Esophagus (tissue), 2 donors: ENCODE results near the gene TIMM8A. TPM values are rescaled to one million over a fixed set of nuclear protein-coding genes. Genes with fewer than 3 reads are reported as not detected.
"Not testable (repeated sequence)": the region's sequence is repeated elsewhere in the genome, so short reads cannot be mapped to it uniquely, and the experiment has no call there.

Experiments used
- H3K27ac ChIP-seq, 2 donors: one replicate each; pipeline ENCODE4 v1.5.1; 2013; ENCODE audit warnings: low read depth in 2 of 2, mild to moderate bottlenecking in 2 of 2, inconsistent platforms in 1 of 2, low read length in 1 of 2, moderate library complexity in 1 of 2
- H3K27me3 ChIP-seq, 2 donors: one replicate each; pipeline ENCODE4 v1.6.1; 2013; ENCODE audit warnings: low read length in 2 of 2, control low read depth in 1 of 2, mild to moderate bottlenecking in 1 of 2; ENCODE audit not compliant: insufficient read depth in 2 of 2, control insufficient read depth in 1 of 2
- H3K36me3 ChIP-seq, 2 donors: one replicate each; pipeline ENCODE4 v1.6.1; 2013; ENCODE audit warnings: low read length in 1 of 2; ENCODE audit not compliant: control insufficient read depth in 2 of 2, insufficient read depth in 2 of 2
- H3K4me1 ChIP-seq, 2 donors: one replicate each; pipeline ENCODE4 v1.6.1; 2013; ENCODE audit warnings: low read length in 1 of 2; ENCODE audit not compliant: control insufficient read depth in 2 of 2, insufficient read depth in 2 of 2
- H3K4me3 ChIP-seq, 2 donors: one replicate each; pipeline ENCODE4 v1.5.1; 2013; ENCODE audit warnings: low read length in 2 of 2, mild to moderate bottlenecking in 2 of 2, low read depth in 1 of 2, moderate library complexity in 1 of 2
- H3K9me3 ChIP-seq, 2 donors: one replicate each; pipeline ENCODE4 v1.6.1; 2013; ENCODE audit warnings: mild to moderate bottlenecking in 2 of 2, low read depth in 1 of 2, low read length in 1 of 2, moderate library complexity in 1 of 2; ENCODE audit not compliant: control insufficient read depth in 2 of 2, insufficient read depth in 1 of 2
- WGBS, 2 donors: extraction: QIAGEN DNeasy Blood & Tissue Kit; methylation state at CpG; one replicate each; pipeline ENCODE4 v1.1.7; 2013; 5-methylcytosine and 5-hydroxymethylcytosine counted together
- polyA plus RNA-seq, 2 donors: library from polyadenylated mRNA; stranded (reverse); fragments of 200-250 nt; gene quantifications; one replicate each; pipeline ENCODE4 v1.2.3, GENCODE V29; 2013
- donor health status: healthy with polysubstance abuse.
- donor health status: Bipolar disorder and iron deficiency.

Gene TIMM8A
- polyA plus RNA-seq, 2 donors, result 4.3 to 9.8 TPM

- no peaks in the 10 kb centered on the region for H3K9me3 ChIP-seq
- H3K4me3 ChIP-seq, result no peak overlapping the region
- H3K27me3 ChIP-seq, result no peaks in the 10 kb centered on the region
- peaks cover 0 to 4% of the 10 kb centered on the region in 2 donors for H3K4me1 ChIP-seq
- 55 to 67% methylated on average over 3 of the region's 3 CpGs for WGBS, 2 donors
- H3K36me3 ChIP-seq, result no peaks in the 10 kb centered on the region
- no peak overlapping the region for H3K27ac ChIP-seq
These were observed 13.6 kb upstream of the TIMM8A start for GRCh38 chrX:101362116-101362515.

- Histone ChIP-seq H3K36me3 (no peaks in the 10 kb centered on the region), H3K9me3 (no peaks in the 10 kb centered on the region), H3K4me3 (no peak overlapping the region), H3K27ac (no peak overlapping the region), H3K4me1 (peaks cover 0 to 4% of the 10 kb centered on the region in 2 donors), H3K27me3 (no peaks in the 10 kb centered on the region)
- 75 to 76% methylated on average over 7 of the region's 7 CpGs for WGBS, 2 donors
These were observed 11.8 kb upstream of the TIMM8A start for GRCh38 chrX:101360390-101360789.

- Histone ChIP-seq H3K4me3 (no peak overlapping the region), H3K27ac (no peak overlapping the region), H3K9me3 (no peaks in the 10 kb centered on the region), H3K36me3 (no peaks in the 10 kb centered on the region), H3K4me1 (peaks cover 0 to 4% of the 10 kb centered on the region in 2 donors), H3K27me3 (no peaks in the 10 kb centered on the region)
- WGBS, 2 donors, result 48 to 61% methylated on average over 1 of the region's 1 CpG
These were observed 11.4 kb upstream of the TIMM8A start for GRCh38 chrX:101359966-101360365.

GRCh38 chrX:101357166-101357795, 8.7 kb upstream of the TIMM8A start:
- 49 to 66% methylated on average over 5 of the region's 5 CpGs for WGBS, 2 donors
- Histone ChIP-seq H3K4me1 (peaks cover 0 to 3% of the 10 kb centered on the region in 2 donors), H3K9me3 (no peaks in the 10 kb centered on the region), H3K36me3 (no peaks in the 10 kb centered on the region), H3K27ac (no peak overlapping the region), H3K4me3 (no peak overlapping the region), H3K27me3 (no peaks in the 10 kb centered on the region)

- 24 to 34% methylated on average over 4 of the region's 4 CpGs for WGBS, 2 donors
These were observed 636 bp upstream of the TIMM8A start for GRCh38 chrX:101349193-101349562.

DNA sequence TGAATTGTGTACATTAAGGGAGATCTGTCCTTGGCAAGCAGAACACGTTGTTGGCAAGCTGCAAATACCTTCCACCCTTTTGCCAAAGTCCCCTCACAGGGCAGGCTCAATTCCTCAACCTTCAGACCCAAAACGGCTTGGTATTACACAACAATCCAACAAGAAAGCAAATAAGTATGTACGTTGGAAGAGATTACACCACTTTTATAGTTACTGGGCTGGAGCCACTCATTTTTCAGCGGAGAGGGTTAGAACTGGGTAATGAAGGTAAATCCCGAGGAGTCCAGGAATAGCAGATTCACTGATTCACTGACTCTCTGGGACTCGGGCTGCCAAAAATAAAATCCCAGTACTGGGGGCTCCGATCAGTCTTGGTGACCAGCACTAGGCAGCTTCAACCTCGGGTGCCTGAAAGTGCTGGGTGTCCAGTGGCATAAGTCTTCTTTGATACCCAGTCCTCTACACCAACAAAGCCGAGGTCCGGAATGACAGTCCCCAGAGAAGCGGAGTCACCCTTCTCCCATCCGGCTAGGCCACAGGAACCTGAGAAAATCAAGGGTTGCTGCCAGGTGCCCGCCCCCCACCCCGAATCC, 587 bp downstream of the TIMM8A start:
- Histone ChIP-seq H3K4me1 (no peaks in the 10 kb centered on the region), H3K9me3 (no peaks in the 10 kb centered on the region), H3K27me3 (no peaks in the 10 kb centered on the region), H3K27ac (peak overlapping the region; percentile 59 to 76), H3K36me3 (no peaks in the 10 kb centered on the region), H3K4me3 (peak overlapping the region; percentile 60 to 63)
- 0 to 25% methylated on average over 14 of the region's 14 CpGs for WGBS, 2 donors

More at GRCh38 chrX:101349193-101349562, 636 bp upstream of the TIMM8A start:
- no peaks in the 10 kb centered on the region for H3K36me3 ChIP-seq
- peak overlapping the region in 1 of 2 donors; percentile 90 for H3K27ac ChIP-seq
- no peaks in the 10 kb centered on the region for H3K27me3 ChIP-seq
- H3K9me3 ChIP-seq, result no peaks in the 10 kb centered on the region
- H3K4me3 ChIP-seq, result peak overlapping the region; percentile 60 to 63
- H3K4me1 ChIP-seq, result no peaks in the 10 kb centered on the region

DNA sequence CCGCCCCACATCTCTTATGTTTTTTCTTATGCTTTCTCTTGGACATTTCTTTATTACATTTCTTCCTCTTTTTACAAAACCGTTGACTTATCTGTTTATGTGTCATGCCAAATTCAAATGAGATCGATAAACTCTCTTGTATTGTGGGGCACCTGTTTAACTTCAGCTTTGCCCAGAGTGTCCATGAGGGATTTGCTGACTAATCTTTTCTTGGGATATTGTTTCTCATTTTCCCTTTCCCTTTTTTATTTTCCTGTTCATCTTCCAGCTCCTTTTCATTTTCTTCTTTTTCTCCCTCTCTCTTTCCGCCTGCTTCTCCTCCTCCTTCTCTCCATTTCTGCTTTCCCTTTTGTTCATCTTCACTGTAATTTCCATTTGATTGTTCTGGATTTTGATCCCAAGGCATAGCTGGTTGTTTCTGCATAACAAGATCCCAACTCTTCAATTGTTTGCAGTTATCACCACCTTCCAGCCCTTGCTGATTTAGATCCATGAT, 10.7 kb downstream of the TIMM8A start:
- no peaks in the 10 kb centered on the region for H3K4me1 ChIP-seq
- WGBS, 2 donors, result 85 to 88% methylated on average over 4 of the region's 4 CpGs

GRCh38 chrX:101334310-101334709, 14.2 kb downstream of the TIMM8A start:
- H3K4me3 ChIP-seq, H3K4me1 ChIP-seq, H3K9me3 ChIP-seq, H3K27me3 ChIP-seq, H3K36me3 ChIP-seq, H3K27ac ChIP-seq: not testable (repeated sequence)
- 75 to 77% methylated on average over 7 of the region's 7 CpGs for WGBS, 2 donors

More for the DNA sequence above, 10.7 kb downstream of the TIMM8A start:
- Histone ChIP-seq H3K36me3 (no peaks in the 10 kb centered on the region), H3K27me3 (no peaks in the 10 kb centered on the region), H3K27ac (no peak overlapping the region), H3K4me3 (no peak overlapping the region), H3K9me3 (no peaks in the 10 kb centered on the region)

GRCh38 chrX:101326600-101326999, 21.9 kb downstream of the TIMM8A start:
- not testable (repeated sequence) for H3K4me1 ChIP-seq, H3K9me3 ChIP-seq, H3K4me3 ChIP-seq, H3K36me3 ChIP-seq, H3K27me3 ChIP-seq, H3K27ac ChIP-seq
- 56 to 91% methylated on average over 3 of the region's 3 CpGs for WGBS, 2 donors

GRCh38 chrX:101303790-101304189, 44.8 kb downstream of the TIMM8A start:
- no peak overlapping the region for H3K4me3 ChIP-seq
- WGBS, 2 donors, result 82 to 95% methylated on average over 1 of the region's 1 CpG
- no peaks in the 10 kb centered on the region for H3K4me1 ChIP-seq
- no peaks in the 10 kb centered on the region for H3K36me3 ChIP-seq
- no peaks in the 10 kb centered on the region for H3K9me3 ChIP-seq
- no peak overlapping the region for H3K27ac ChIP-seq
- H3K27me3 ChIP-seq, result no peaks in the 10 kb centered on the region
